Ammon's horn (tissue), 1 donor: Measurements from ENCODE around the gene BACE2.
"Not testable (repeated sequence)": the region's sequence is repeated elsewhere in the genome, so short reads cannot be mapped to it uniquely, and the experiment has no call there.

Experiments
- DNase-seq: peaks from one replicate; pipeline ENCODE4 v3.0.0-alpha.2; 2016; ENCODE audit warnings: low spot score

The BACE2 gene

DNA sequence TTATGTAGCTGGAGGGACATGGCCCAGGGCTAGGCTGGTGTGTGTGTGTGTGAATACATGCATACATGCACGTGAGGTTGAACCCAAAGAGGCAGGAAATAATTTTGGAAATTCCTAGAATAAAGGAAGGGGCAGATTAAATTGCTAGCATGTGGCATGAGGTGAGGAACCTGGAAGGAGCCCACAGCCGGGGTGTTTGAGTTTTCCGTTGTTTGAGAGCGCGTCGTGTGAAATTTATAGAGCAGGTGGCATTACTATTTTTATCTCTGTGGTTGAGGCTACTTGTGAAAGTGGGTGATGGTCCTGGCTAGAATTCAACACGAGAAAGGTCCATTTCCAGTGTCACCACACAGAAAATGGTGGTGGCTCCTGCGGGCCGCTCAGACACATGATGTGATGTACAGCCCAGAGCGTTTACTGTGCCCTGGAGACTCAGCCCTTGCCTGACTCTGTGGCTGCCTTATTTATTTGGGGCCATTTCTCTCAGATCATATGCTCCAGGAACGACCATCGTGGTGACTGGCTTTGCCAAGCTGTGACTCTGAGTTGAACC lies 48.0 kb downstream of the BACE2 start:
- DNase-seq: no peak

- DNase-seq: no peak
These were observed 48.5 kb downstream of the BACE2 start for GRCh38 chr21:41216486-41216885.

- no peak for DNase-seq
These were observed 49.9 kb downstream of the BACE2 start for GRCh38 chr21:41217671-41218385.

DNA sequence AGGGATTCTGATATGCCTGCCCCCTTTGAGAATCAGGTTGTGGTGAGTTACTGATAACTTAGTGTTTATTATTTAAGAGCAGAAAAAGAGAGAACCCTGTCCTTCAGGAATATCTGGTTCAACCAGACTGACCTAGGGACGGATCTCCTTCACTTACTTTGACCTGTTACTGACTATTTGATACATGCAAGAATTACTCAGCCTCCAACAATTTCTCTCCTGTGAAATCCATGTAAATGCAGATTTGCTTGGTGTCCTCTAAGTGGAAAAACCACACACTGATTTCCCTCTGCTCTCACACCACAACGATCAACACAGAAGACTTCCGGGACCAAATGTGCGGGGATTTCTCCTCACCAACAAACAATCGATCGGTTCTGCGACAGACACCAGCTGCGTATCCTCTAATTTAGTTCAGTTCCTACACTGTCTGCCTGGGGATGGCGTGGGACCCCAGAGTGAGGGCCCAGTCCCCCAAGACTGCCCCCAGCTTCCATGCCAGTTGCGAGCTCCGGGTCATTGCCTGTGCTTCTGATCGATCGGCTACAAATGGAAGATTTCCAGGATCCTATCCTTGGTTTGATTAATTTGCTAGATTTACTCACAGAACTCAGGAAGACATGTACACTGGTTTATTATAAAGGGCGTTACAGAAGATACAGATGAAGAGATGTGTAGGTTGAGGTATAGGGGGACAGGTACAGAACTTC lies 51.7 kb downstream of the BACE2 start:
- no peak for DNase-seq

DNA sequence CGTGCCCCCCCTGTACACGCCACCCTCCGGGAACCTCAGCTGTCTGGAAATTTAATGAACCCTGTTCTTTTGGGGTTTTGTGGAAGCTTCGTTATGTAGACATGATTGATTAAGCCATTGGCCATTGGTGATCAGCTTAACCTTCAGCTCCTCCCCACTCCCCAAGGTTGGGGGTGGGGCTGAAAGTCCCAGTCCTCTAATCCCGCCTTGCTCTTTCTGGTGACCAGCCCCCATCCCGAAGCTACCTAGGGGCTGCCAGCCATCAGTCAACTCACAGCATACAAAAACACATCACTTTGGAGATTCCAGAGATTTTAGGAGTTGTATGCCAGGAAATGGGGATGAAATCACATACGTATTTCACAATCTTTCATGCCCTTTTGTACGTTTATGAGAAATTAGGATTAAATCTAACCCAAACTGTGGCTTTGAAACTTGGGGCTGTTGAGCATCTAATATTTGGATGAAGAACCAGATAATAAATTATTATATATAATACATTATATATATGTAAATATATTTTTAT lies 52.3 kb downstream of the BACE2 start:
- no peak for DNase-seq

GRCh38 chr21:41222247-41223068 lies 54.5 kb downstream of the BACE2 start:
- no peak for DNase-seq

- no peak for DNase-seq
These were observed 58.9 kb downstream of the BACE2 start for GRCh38 chr21:41226853-41227252.

DNA sequence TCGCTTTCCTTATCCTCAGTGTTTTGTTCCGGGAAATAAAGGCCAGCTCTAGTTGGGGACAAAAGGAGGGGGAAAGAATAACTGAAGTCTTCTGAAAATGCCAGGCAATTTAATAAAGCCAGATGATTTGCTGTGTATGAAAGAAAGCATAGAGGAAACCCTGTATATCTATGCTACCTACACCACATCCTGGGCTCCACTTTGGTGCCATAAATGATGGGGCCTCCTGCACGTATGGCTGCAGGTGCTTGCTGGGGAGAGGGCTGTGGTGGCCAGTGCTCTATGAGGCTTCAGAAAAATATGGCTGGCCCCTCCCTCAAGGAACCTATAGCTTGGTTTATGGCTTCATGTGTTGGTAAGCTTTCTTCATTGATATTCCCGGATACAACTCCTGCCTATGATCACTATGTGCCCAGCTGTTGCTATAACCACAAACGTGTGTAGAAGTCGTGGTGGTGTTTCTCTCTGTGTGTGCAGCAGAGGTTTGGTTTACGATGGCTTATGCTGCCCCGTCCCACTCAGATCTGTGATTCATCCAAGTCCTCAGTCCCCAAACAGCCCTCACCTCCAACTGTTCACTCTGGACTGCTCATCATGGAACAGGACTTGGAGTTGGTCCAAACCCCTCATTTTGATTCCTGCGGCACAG lies 59.5 kb downstream of the BACE2 start:
- no peak for DNase-seq

- no peak for DNase-seq
These were observed 60.0 kb downstream of the BACE2 start for GRCh38 chr21:41228006-41228370.

DNA sequence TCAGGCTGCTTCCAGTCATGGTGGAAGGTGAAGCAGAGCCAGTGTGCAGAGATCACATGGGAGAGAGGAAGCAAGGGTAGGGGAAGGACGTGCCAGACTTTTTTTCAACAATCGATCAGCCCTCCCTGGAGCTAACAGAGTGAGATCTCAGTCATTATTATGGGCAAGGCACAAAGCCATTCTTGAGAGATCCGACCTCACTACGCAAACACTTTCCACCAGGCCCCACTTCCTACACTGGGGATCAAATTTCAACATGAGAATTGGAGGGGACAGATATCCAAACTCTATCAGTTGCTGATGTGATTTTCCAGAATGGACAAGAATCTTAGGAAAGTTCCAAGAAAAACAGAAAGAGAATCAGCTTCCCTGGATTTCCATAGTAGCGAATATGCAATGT lies 60.5 kb downstream of the BACE2 start:
- no peak for DNase-seq

DNA sequence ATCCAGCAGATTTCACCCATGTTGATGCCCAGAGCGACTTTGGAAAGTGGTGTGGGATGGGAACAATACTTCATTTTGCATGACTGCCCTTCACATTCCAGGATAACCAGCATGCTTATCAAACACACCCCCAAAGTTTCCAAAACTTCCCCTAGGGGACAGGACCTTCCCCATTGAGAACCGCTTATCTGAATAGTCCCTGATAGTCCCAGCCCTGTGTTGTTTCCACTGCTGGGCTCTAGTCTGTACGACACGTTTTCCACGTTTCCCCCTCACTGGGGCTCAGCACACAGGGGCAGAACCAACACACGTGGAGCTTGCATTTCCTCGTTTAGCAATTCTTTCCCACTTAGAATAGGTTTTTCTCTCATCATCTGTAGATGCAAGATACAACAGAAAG lies 61.0 kb downstream of the BACE2 start:
- DNase-seq: no peak

DNA sequence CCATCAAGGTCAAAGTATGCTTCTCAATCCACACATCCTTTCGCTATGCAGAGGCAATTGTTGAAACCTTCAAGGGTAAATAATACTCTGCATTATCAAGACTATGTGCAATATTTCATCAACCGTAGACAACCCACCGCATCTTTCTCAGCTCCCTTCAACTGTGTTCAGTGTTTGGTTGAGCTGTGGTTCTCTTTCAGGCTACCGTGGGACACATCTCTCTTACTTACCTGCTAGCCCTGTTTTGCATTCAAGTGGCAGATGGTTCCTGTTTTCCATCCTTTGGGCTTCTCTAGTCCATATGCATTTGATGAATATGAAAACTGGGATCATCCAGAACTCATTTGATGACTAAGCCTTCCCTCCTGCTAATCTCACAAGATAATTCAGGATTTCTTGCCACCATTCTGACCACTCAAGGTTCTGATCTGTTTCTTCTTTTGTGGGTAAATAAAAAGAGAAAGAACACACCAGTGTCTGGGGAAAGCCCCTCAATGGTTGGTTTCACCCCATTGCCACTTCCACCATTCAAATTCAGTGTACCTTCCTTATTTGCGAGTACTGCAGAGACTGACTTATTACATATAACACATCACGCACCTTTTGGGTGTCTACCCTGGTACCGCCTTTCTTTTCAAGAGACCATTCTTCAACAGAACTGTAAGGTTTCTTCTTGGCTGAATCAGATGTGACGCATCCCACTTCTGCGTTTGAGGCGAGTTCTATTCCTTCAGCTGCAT lies 61.7 kb downstream of the BACE2 start:
- no peak for DNase-seq

- no peak for DNase-seq
These were observed 62.5 kb downstream of the BACE2 start for GRCh38 chr21:41230497-41230896.

DNA sequence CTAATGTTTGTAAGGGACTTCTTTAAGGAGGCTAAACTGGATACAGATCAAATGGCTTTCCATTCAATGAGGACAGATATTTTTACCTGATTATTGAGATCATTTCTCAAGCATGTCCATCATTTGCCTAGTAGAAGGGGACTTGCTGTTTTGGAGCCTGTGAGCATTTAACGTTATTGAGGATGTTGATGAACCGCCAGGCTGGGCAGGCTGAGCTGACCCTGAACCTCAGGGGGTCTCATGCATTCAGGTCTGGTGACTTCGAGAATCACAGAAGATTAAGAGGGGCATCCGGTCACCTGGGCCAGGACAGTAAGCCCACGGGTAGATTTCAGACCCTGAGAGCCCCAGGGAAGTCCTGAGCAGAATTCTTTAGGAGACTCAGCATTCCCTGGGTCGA lies 63.1 kb downstream of the BACE2 start:
- DNase-seq: no peak

DNA sequence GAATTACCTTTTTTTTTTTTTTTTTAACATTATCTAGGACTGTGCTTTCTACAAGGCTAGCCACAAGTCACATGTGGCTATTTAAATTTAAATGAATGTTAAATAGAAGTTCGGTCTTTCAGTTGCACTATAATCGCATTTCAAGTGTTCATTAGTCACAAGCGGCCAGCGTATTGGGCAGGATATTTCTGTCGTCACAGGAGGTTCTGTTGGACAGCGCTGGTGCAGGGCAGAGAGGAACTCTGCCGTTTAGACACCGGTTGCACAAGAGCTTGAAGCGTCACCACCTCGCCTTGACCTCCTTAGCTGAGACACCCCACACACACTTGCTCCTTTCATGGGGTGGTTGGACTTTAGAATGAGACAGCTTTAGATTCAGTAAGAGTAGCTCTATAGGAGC lies 64.1 kb downstream of the BACE2 start:
- DNase-seq: no peak

DNA sequence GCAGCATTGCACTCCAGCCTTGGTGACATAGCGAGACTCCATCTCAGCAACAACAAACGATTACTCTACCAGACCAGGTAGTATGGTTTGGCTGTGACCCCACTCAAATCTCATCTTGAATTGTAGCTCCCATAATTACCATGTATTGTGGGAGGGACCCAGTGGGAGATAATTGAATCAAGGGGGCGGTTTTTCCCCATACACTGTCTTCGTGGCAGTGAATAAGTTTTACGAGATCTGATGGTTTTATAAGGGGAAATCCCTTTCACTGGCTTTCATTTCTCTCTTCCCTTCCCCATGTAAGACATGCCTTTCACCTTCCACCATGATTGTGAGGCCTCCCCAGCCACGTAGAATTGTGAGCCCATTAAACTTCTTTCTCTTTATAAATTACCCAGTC lies 66.0 kb downstream of the BACE2 start:
- DNase-seq: no peak

- no peak for DNase-seq
These were observed 66.6 kb downstream of the BACE2 start for GRCh38 chr21:41234569-41234968.

DNA sequence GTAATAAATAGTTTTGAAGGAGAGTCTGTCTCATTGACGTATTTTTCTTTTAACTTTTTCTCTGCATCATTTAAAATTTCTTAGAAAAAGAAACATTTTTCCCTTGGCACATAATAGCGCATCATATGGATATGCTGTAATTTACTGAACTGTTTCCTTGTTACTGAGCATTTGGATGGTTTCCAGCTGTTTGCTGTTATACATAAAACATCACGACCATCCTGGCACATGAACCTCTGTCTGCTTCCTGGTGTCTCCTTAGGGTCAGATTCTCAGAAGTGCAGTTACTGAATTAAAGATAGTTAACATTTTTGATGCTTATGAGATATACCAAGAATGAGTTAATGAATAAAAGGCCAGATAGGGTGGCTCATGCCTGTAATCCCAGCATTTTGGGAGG lies 67.2 kb downstream of the BACE2 start:
- DNase-seq: no peak

GRCh38 chr21:41236352-41236973 lies 68.5 kb downstream of the BACE2 start:
- no peak for DNase-seq

DNA sequence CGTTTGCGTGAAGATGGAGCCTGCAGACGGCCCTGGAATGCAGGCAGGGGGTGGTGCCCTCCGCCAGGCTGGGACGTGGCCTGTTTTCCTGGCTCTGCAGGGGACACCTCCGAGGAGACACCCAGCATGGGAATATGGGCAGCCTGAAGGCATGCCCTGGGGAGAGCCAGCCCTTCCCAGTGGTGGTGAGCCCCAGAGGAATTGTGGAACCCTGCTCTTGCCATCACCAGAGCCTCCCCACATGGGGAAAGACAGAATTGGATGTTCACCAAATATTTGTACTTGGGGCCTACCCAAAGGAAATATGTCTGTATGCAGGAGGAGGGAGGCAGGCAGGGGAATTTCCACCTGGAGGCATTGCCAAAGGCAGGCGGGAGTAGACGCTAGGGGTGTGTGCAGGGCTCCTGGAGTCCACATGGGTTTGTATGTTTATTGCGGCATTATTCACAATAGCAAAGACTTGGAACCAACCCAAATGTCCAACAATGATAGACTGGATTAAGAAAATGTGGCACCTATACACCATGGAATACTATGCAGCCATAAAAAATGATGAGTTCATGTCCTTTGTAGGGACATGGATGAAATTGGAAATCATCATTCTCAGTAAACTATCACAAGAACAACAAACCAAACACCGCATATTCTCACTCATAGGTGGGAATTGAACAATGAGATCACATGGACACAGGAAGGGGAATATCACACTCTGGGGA lies 70.3 kb downstream of the BACE2 start:
- DNase-seq: not testable (repeated sequence)
